Liver (tissue), 9 donors: ENCODE results near the gene LAMB2. TPM values are rescaled to one million over a fixed set of nuclear protein-coding genes. Genes with fewer than 3 reads are reported as not detected.

Experiments used
- DNase-seq: peaks from one replicate; pipeline ENCODE4 v3.0.0-alpha.2; 2017; ENCODE audit warnings: low spot score
- H3K27ac ChIP-seq, 2 donors: one replicate each; pipeline ENCODE4 v1.7.0; 2013; ENCODE audit warnings: inconsistent platforms in 2 of 2, low read length in 2 of 2, control low read depth in 1 of 2, low read depth in 1 of 2, mild to moderate bottlenecking in 1 of 2
- H3K27me3 ChIP-seq, 4 donors: one replicate each; pipeline versions ENCODE4 v1.6.1 to v1.7.0; 2013; ENCODE audit warnings: low read length in 3 of 4, inconsistent platforms in 1 of 4, mild to moderate bottlenecking in 1 of 4, moderate library complexity in 1 of 4; ENCODE audit not compliant: control insufficient read depth in 4 of 4, insufficient read depth in 4 of 4
- H3K36me3 ChIP-seq, 4 donors: one replicate each; pipeline versions ENCODE4 v1.6.1 to v1.7.0; 2013; ENCODE audit warnings: low read length in 3 of 4, mild to moderate bottlenecking in 3 of 4, low read depth in 1 of 4, moderate library complexity in 1 of 4; ENCODE audit not compliant: control insufficient read depth in 4 of 4, insufficient read depth in 3 of 4
- H3K4me1 ChIP-seq, 4 donors: one replicate each; pipeline versions ENCODE4 v1.6.1 to v1.7.0; 2013; ENCODE audit warnings: low read length in 3 of 4, mild to moderate bottlenecking in 3 of 4, moderate library complexity in 1 of 4; ENCODE audit not compliant: control insufficient read depth in 4 of 4, insufficient read depth in 4 of 4
- H3K4me3 ChIP-seq, 3 donors: one replicate each; pipeline versions ENCODE4 v1.6.1 to v1.7.0; 2013; ENCODE audit warnings: low read length in 3 of 3, control low read depth in 1 of 3, low read depth in 1 of 3, mild to moderate bottlenecking in 1 of 3
- H3K9ac ChIP-seq, 2 donors: one replicate each; pipeline ENCODE4 v1.7.0; 2013; ENCODE audit warnings: low read length in 2 of 2, mild to moderate bottlenecking in 2 of 2, moderate library complexity in 2 of 2, control low read depth in 1 of 2, low read depth in 1 of 2
- H3K9me3 ChIP-seq, 4 donors: one replicate each; pipeline versions ENCODE4 v1.6.1 to v1.7.0; 2013; ENCODE audit warnings: low read length in 3 of 4; ENCODE audit not compliant: control insufficient read depth in 4 of 4
- ATF3 ChIP-seq: IDR thresholded peaks from 2 replicates; pipeline ENCODE4 v1.6.1; 2016; ENCODE audit warnings: antibody characterized with exemption
- CTCF ChIP-seq: fragments of 150-350 bp; IDR thresholded peaks from 2 replicates; pipeline ENCODE4 v1.5.1; 2017; ENCODE audit warnings: improper control_type of control experiment, low read depth, low read length; ENCODE audit not compliant: missing input control
- EGR1 ChIP-seq, 2 donors: IDR thresholded peaks; 2 replicates each; pipeline ENCODE4 v1.6.1; 2016 to 2018; ENCODE audit warnings: antibody characterized with exemption in 2 of 2, low read depth in 2 of 2
- FOXA1 ChIP-seq: IDR thresholded peaks from 2 replicates; pipeline ENCODE4 v1.6.1; 2016; ENCODE audit warnings: antibody characterized with exemption
- FOXA2 ChIP-seq: IDR thresholded peaks from 2 replicates; pipeline ENCODE4 v1.6.1; 2016; ENCODE audit warnings: antibody characterized with exemption
- GABPA ChIP-seq, 2 donors: IDR thresholded peaks in 1 of 2; conservative IDR thresholded peaks in 1 of 2; 2 replicates each; pipeline ENCODE4 v1.6.1; 2016; ENCODE audit warnings: antibody characterized with exemption in 2 of 2, mild to moderate bottlenecking in 1 of 2, moderate library complexity in 1 of 2
- HNF4A ChIP-seq, 2 donors: conservative IDR thresholded peaks; 2 replicates each; pipeline ENCODE4 v1.6.1; 2016; ENCODE audit warnings: antibody characterized with exemption in 2 of 2, mild to moderate bottlenecking in 2 of 2
- HNF4G ChIP-seq: IDR thresholded peaks from 2 replicates; pipeline ENCODE4 v1.6.1; 2016; ENCODE audit warnings: antibody characterized with exemption
- JUND ChIP-seq, 2 donors: IDR thresholded peaks; 2 replicates each; pipeline ENCODE4 v1.6.1; 2016; ENCODE audit warnings: antibody characterized with exemption in 2 of 2
- MAX ChIP-seq: IDR thresholded peaks from 2 replicates; pipeline ENCODE4 v1.6.1; 2016; ENCODE audit warnings: antibody characterized with exemption
- NR2F2 ChIP-seq: IDR thresholded peaks from 2 replicates; pipeline ENCODE4 v1.6.1; 2016; ENCODE audit warnings: antibody characterized with exemption
- RAD21 ChIP-seq, 2 donors: IDR thresholded peaks; 2 replicates each; pipeline ENCODE4 v1.6.1; 2016; ENCODE audit warnings: antibody characterized with exemption in 2 of 2, mild to moderate bottlenecking in 2 of 2
- REST ChIP-seq: IDR thresholded peaks from 2 replicates; pipeline ENCODE4 v1.6.1; 2016; ENCODE audit warnings: antibody characterized with exemption, mild to moderate bottlenecking
- RXRA ChIP-seq, 2 donors: IDR thresholded peaks; 2 replicates each; pipeline ENCODE4 v1.6.1; 2017 to 2018; ENCODE audit warnings: antibody characterized with exemption in 2 of 2, mild to moderate bottlenecking in 1 of 2
- SP1 ChIP-seq: IDR thresholded peaks from 2 replicates; pipeline ENCODE4 v1.6.1; 2018; ENCODE audit warnings: antibody characterized with exemption, mild to moderate bottlenecking
- TAF1 ChIP-seq: conservative IDR thresholded peaks from 2 replicates; pipeline ENCODE4 v1.6.1; 2016; ENCODE audit warnings: antibody characterized with exemption, mild to moderate bottlenecking
- YY1 ChIP-seq: IDR thresholded peaks from 2 replicates; pipeline ENCODE4 v1.6.1; 2016; ENCODE audit warnings: antibody characterized with exemption, mild to moderate bottlenecking
- ZBTB33 ChIP-seq: IDR thresholded peaks from 2 replicates; pipeline ENCODE4 v1.6.1; 2016; ENCODE audit warnings: antibody characterized with exemption
- WGBS: extraction: QIAGEN DNeasy Blood & Tissue Kit; methylation state at CpG from one replicate; pipeline ENCODE4 v1.1.7; 2013; 5-methylcytosine and 5-hydroxymethylcytosine counted together
- polyA plus RNA-seq, 2 donors: library from polyadenylated mRNA; stranded (reverse) in 1 of 2; unstranded in 1 of 2; fragments of 200-250 nt in 1 of 2; fragments of >200 nt in 1 of 2; fragmentation: Nextera tagmentation in 1 of 2; extraction: Ambion mirVana in 1 of 2; gene quantifications; one replicate each; pipeline versions ENCODE4 v1.2.1 to v1.2.3, GENCODE V29; 2013 to 2015
- total RNA-seq, 2 donors: library from RNA; depleted of rRNA; stranded (reverse); fragments of >200 nt; gene quantifications; one replicate each; pipeline ENCODE4 v1.2.3, GENCODE V29; 2014
- donor health status: healthy.
- donor health status: healthy.
- donor health status: healthy.
- donor health status: healthy.
- donor health status: healthy.

LAMB2 gene
- total and polyA plus RNA-seq, 4 donors, result 87.6 to 172 (median 134) TPM

GRCh38 chr3:49119036-49119435 lies 13.8 kb downstream of the LAMB2 start:
- Histone ChIP-seq H3K36me3 (peaks cover 20 to 66% (median 46%) of the 10 kb centered on the region in 4 donors), H3K9me3 (no peaks in the 10 kb centered on the region), H3K27me3 (no peaks in the 10 kb centered on the region), H3K27ac (no peak overlapping the region), H3K4me3 (no peak overlapping the region), H3K9ac (no peak overlapping the region), H3K4me1 (peaks cover 4 to 16% (median 13%) of the 10 kb centered on the region in 4 donors)
- WGBS, result 64% methylated on average over 10 of the region's 10 CpGs
- TF ChIP-seq GABPA (IDR thresholded peaks at IDR 0.05 in 1 of 2, conservative IDR thresholded peaks at IDR 0.05 in 1 of 2), result no peak
- TF ChIP-seq FOXA2, result no peak
- TF ChIP-seq TAF1, result no peak
- no peak for TF ChIP-seq FOXA1
- no peak for TF ChIP-seq JUND (IDR thresholded peaks at IDR 0.05)
- TF ChIP-seq SP1, result no peak
- TF ChIP-seq ATF3, result no peak
- TF ChIP-seq HNF4A (conservative IDR thresholded peaks at IDR 0.05), result no peak
- no peak for TF ChIP-seq NR2F2
- TF ChIP-seq ZBTB33, result no peak
- TF ChIP-seq MAX, result no peak
- no peak for TF ChIP-seq HNF4G
- no peak for TF ChIP-seq YY1
- TF ChIP-seq RAD21 (IDR thresholded peaks at IDR 0.05), result no peak
- TF ChIP-seq EGR1 (IDR thresholded peaks at IDR 0.05; ENCODE audit: low read depth in 2 of 2), result no peak
- no peak for TF ChIP-seq CTCF
- no peak for TF ChIP-seq REST
- DNase-seq, result no peak

- TF ChIP-seq NR2F2 (no peak), JUND (IDR thresholded peaks at IDR 0.05) (no peak), CTCF (no peak), HNF4A (conservative IDR thresholded peaks at IDR 0.05) (no peak), MAX (no peak), FOXA1 (no peak), ATF3 (no peak), GABPA (IDR thresholded peaks at IDR 0.05 in 1 of 2, conservative IDR thresholded peaks at IDR 0.05 in 1 of 2) (no peak), EGR1 (IDR thresholded peaks at IDR 0.05; ENCODE audit: low read depth in 2 of 2) (no peak), SP1 (no peak), FOXA2 (no peak), RXRA (IDR thresholded peaks at IDR 0.05) (no peak)
- Histone ChIP-seq H3K9me3 (no peaks in the 10 kb centered on the region), H3K9ac (no peak overlapping the region), H3K27ac (no peak overlapping the region), H3K4me3 (no peak overlapping the region), H3K27me3 (no peaks in the 10 kb centered on the region), H3K36me3 (peaks cover 30 to 92% (median 75%) of the 10 kb centered on the region in 4 donors), H3K4me1 (no peaks in the 10 kb centered on the region)
- WGBS, result 92% methylated on average over 14 of the region's 14 CpGs
- no peak for DNase-seq
These were observed 20.6 kb downstream of the LAMB2 start for GRCh38 chr3:49112262-49112661.
